UCSD-AML1 (cell line): ENCODE data around the gene SUFU.

Experiments used
- DNase-seq: peaks from one replicate; lab custom pipeline; 2025; ENCODE audit not compliant: unreplicated experiment; lab: John Stamatoyannopoulos, UW

The SUFU gene

DNA sequence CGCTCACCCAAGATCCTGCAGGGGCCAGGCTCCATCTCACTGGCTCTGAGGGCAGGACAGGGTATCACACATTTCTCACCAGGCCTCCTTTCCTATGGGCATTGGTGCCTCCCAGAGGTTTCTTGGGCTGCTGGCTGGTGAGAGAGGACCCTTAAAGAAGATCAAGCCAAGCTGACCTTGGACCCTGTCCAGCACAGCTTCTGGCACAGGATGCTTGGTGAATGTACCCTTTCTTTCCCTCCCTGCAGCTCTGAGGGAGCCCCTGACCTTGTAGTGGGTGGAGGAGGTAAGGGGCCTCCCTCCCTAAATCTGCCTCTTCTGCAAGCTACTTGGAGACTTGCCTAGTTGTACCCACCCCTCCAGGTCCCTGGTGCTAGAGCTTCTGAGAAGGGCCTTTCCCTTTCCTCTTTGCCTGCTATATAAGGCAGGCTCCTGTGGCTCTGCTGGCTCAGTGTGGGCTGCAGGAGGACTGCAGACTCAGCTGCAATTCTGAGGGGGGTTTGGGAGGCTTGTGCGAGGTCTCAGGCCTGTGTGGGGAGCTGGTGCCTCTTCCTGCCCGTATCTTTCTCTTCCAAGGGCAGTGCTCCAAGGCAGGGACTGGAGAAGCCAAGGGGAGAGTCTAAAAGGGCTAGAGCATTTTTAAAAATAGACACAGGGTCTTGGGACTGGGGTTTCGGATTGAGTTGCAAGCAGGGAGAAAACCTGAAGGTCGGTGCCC is 128.8 kb downstream of the SUFU start:
- peak; percentile 68 for DNase-seq

DNA sequence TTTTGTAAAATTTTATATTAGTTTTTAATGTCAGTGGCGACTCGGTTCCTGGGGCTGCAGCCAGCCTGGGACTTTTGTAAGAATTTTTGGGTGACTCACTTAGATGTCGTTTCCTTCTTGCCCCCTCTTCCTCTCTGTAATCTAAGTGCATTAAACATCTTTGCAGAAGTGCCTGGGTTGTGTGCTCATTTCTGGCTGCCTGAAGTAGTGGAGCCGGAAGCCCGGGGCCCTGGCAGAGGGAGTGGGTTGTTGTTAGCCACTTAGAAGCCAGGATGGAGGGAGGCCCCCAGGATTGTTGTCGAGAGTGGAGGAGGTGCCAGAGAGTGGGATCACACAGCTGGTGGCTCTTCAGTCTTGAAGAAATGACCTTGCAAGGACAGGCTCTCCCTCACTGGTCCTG is 129.5 kb downstream of the SUFU start:
- peak; percentile 77 for DNase-seq

DNA sequence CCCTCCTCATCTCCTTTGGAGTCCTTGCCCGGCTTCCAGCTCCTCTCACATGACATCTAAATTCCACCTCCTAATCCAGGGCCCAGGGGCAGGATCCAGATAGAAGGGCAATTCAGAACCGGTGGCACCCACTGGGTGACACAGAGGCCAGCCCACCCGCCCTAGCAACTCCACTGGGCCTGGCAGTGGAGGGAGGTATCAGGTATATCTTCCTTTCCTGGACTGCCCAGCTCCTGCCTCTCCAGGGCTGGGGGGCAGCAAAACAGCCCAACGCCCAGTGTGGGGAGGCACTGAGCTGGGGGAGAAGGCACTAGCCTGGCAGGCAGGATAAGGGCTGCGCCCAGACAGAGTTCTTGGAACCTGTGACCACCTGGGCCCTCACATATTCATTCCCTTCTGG is 130.1 kb downstream of the SUFU start:
- DNase-seq: no peak

DNA sequence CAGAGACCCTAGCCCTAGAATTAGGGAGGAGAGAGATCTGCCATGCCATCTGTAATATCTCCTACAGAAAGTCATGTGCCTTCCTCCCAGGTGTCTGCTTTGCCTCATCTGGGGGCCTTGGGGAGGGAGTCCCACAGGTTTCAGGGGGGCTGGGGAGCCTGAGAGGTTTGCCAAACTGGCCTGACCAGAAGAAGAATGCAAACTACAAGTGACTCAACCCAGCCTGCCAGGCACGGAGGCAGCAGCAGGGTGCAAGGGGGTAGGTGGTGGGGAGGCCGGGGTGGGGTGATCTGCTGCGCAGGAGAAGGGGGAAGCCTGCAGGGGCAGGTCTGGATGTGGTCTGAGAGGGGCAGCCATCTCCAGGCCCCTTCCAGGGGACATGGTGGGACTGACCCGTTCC is 130.9 kb downstream of the SUFU start:
- DNase-seq: no peak

DNA sequence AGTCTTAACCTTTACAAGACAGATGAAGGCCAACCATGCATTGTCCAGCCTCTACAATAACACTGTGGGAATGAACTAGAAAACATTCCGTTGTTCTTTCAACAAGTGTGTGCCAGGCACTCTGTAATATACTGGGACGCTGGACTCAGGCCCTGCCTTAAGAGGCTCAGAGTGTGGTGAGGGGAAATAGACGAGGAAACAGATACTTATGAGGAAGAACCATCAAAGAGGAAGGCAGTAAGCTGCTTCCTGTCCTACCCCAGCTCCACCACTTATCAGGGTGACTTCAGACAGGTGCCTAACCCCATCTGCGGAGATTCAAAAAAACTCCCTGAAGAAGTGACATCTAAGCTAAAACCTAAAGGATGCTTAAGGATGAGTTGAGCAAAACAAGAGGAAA is 131.6 kb downstream of the SUFU start:
- peak; percentile 38 for DNase-seq

DNA sequence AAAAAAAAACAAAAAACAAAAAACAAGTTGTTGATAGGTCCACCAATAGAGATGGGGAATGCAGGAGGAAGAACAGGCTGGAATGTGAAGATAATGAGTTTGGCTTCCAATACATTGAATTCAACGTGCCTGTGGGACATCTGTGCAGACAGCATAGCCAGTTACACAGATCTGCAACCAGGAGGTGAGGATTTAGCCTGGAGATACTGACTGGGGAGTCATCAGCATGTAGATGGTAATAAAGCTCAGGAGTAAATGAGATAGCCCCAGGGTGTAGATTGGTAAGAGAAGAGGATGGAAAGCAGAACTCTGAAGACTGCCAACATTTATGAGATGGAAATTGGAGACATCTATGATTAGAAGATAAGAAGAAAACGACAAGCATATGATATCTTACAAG is 135.8 kb downstream of the SUFU start:
- no peak for DNase-seq

DNA sequence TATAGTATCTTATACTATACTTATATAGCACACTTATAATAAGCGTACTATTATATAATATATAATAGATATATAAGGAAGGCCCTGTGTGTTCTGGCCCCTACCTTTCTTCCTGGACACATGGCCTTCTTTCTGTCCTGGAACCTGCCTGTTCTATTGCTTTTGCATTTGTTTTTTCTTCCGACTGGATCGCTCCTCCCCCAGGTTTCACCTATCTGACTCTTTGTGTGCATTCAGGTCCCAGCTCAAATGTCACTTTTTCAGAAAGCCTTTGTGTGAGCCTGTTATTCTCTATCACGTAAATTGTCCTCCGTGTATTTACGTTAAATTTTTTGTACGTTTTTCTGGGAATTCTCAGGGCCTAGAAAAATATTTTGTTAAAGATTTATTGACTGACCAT is 137.6 kb downstream of the SUFU start:
- DNase-seq: no peak

DNA sequence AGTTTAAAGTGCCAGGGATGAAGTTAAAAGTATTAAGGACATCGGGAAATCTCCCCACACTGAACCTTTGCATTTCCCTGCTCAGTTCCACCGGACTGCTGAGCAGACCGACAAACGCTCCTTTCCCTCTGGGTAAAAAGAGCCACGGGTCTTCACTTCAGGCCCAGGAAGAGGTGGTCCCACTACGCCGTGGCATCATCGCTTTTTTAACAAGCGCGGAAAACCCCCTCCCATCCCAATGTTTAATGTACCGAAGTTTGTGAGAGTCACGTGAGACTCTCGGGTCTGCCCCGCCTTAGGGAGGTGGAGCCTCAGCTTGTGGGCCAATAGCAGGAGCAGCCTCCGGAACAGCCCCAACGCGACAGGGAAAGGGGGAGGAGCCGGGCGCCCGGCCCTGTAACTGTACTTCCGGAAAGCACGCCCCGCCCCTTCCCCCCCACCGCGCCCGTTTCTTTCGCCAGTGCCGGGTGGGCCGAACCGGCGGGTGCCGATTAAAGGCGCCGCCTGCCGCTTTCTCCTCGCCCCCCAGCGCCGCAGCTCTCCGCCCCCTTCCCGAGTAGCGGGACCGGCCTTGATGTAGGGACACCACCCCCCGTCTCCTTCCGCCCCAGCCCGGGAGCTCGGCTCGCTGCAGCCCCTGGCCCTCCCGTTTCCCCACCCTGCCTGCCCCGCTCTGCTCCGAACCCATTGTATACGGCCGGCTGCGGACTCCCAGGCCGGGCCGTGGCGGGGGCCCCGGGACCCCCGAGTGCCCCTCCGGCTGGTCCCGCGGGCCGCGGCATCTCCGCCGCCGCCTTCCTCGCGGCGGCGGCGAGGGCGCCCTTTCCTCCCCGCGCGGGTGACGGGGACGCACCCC is 138.3 kb downstream of the SUFU start:
- DNase-seq: peak; percentile 98

DNA sequence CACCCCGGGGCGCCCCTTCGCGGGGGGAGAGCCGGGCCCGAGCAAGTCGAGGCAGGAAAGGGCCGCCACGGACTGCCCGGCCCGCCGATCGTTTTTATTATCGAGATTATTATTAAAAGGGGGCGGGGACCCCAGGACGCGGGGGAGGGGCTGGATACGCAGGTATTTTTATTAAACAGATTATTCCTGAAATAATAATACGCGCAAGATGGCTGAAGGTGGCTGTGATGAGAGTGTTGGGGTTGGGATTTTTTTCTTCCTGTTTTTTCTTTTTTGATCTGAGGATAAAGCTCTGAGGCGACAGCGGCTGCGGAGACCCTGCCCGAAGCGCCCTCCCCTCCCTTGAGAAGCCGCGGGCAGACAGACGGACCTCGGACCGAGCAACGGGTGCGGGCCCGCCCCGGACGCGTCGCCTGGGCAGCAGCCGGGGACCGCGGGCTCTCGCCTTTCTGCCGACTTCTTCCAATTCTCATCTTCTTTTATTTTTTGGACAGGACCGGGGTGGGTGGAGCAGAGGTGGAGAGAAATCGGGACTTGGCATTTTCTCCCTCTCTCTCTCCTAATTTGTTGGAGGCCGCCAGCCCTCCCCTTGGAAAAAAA is 139.1 kb downstream of the SUFU start:
- DNase-seq: peak; percentile 52

DNA sequence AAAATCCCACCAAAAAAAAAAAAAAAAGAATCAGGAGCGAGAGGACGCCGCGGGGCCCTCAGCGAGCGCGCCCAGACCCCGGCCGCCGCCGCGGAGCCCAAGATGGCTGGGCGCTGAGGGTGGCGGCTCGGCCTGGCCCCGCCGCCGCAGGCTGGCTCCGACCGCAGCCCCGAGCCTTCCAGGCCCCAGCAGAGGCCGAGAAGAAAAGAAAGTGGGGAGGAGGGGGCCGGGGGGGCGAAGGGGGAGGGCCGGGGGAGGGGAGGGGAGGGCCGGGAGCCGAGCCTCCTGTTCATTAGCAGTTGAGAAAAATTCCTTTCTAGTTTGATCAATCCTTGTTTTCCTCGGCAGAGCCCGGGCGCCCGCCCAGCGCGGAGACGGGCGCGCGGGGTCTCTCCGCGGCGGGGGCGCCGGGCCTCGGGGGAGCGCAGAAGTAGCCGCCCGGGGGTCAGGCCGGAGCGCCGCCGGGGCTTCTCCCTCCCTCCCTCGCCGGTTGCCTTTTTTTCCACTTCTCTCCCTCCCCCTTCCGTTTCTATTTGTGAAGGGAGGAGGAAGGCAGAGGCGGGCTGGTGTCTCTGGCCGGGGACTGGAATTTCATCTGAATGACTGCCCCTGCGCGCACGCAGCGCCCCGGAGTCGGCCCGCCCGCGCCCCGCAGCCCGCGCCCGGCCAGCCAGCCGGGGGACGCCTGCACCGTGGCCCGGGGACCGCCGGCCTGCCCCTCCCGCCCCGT is 139.7 kb downstream of the SUFU start:
- DNase-seq: peak; percentile 78

DNA sequence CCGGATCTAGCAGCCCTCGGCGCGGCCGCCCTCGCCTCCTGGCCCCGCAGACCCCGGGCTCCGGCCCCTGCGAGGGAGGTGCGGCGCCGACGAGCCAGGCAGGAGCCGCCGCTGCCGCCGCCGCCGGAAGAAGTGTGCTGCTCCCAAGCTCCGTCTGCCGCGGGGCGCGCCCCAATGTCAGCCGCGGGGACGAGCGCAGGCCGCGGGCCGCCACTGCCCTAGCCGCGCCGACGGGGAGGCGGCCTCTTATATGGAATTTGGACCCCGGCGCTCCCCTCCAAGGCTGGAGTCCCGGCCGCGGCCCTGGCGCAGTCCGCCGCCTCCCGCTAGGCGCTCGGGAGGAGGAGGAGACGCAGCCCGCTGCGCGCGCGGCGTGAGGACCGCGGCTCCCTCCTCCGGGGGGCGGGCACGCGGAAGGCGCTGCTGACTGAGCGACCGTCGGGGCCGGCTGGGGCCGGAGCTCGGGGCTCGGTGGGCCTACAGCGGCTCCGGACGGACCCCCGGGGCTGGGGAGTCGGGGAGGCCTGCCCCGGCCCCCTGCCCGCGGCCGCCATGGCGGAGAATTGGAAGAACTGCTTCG is 140.4 kb downstream of the SUFU start, which contains the start of gene TRIM8:
Gene TRIM8, plus strand, starts transcription at position 414 of the 580 bp plus-strand sequence. Its CDS starts 139 bp downstream, at position 553.
- peak; percentile 57 for DNase-seq

DNA sequence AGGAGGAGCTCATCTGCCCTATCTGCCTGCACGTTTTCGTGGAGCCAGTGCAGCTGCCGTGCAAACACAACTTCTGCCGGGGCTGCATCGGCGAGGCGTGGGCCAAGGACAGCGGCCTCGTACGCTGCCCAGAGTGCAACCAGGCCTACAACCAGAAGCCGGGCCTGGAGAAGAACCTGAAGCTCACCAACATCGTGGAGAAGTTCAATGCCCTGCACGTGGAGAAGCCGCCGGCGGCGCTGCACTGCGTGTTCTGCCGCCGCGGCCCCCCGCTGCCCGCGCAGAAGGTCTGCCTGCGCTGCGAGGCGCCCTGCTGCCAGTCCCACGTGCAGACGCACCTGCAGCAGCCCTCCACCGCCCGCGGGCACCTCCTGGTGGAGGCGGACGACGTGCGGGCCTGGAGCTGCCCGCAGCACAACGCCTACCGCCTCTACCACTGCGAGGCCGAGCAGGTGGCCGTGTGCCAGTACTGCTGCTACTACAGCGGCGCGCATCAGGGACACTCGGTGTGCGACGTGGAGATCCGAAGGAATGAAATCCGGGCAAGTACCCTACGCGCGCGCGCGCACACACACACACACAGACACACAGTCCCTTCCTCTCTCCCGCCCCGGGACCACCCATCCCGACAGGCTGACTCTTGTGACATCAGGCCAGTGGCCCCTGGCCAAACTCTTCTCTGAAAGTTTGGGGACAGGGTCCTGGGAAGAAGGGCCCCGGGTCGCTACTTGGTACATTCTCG is 141.0 kb downstream of the SUFU start:
- peak; percentile 64 for DNase-seq

DNA sequence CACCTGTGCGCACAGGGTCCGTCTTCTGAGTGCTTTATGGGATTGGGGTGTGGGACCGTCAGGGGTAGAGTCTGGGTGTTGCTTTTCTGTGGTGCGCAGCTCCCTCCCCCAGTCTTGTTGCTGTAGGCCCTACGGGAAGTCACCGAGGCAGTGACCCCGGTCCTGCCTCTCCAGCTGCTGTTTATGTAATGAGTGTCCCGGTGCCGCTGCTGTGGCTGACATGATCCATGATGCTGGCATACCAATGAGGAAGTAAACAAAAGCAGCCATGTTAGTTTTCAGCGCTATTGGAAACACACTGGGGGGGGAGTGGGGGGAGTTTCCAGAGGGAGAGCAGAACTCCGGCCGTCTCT is 141.6 kb downstream of the SUFU start:
- DNase-seq: peak; percentile 66

DNA sequence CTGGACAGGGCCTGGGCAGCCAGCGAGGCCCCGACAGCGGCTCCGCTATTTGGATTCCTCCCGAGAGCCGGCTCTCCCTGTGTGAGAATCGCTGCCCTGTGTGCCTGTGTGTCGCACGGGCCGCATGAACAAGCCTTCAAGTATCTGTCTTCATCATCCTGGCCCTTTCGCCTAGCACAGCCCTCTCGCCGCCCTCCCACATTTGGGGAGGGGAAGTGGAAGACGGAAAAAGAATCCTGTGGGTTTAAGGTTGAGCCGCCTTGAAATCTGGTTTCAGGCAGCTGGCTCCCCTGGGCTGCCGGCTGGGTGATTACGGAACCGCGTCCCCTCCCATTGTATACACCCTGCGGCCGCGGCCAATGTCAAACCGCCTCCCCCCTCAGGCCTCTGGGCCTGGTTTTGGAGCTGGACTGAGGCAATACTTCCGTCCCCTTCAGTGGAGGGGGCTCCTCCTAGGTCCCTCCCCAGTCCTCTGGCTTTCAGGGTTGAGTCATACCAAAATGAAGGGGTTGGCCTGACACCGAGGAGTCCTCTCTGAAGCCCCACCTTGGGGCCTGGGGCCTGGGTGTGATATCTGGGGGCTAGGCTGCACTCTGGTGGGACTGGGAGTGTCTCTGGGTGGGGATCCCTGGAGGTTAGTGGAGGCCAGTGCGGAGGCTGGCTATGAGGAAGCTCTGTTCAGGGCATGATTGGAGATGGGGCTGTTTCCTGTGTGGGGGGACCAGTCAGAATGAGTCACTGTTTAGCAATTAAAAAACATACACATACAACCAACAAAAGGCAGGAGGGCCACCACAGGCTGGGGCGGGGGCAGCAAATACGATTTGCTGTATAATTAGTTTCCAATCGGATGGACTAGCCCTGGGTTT is 142.2 kb downstream of the SUFU start:
- peak; percentile 76 for DNase-seq

DNA sequence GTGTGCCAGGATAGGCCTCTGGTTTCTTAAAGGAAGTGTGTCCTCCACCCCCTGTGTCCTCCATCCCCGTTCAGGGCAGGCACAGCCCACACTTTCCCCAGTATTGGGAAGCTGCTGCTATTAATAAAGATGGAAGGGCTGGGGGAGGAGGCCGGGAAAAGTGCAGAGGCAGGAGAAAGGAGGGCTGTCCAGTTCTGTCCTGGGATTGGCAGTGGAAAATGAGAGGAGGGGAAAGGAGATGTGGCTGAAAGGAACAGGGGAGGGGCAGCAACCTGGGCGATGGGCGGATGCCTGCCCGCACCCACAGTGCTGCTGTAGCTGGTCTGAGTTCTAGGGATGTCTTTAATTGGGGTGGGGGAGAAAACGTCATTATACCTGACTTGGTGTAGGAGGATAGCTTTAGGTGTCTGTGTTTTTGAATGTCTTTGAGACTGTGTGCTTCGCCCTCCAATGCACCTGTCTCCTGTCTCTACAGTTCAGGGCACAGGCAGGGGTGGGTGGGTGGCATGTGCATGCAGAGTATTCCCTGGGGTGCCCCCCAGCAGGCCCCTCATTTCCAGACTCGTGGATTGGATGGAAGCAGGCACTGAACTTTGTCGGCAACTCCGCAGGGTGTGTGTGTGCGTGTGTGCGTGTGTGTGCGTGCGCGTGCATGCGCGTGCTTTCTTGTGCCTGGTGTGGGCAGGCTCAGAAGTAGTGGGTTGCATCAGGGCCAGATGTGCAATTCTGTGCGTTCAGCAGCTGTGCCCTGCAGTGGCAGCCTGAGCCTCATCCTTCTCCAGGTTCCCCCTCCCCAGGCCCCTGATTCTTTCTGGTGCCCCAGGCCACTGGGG is 143.1 kb downstream of the SUFU start:
- DNase-seq: no peak

DNA sequence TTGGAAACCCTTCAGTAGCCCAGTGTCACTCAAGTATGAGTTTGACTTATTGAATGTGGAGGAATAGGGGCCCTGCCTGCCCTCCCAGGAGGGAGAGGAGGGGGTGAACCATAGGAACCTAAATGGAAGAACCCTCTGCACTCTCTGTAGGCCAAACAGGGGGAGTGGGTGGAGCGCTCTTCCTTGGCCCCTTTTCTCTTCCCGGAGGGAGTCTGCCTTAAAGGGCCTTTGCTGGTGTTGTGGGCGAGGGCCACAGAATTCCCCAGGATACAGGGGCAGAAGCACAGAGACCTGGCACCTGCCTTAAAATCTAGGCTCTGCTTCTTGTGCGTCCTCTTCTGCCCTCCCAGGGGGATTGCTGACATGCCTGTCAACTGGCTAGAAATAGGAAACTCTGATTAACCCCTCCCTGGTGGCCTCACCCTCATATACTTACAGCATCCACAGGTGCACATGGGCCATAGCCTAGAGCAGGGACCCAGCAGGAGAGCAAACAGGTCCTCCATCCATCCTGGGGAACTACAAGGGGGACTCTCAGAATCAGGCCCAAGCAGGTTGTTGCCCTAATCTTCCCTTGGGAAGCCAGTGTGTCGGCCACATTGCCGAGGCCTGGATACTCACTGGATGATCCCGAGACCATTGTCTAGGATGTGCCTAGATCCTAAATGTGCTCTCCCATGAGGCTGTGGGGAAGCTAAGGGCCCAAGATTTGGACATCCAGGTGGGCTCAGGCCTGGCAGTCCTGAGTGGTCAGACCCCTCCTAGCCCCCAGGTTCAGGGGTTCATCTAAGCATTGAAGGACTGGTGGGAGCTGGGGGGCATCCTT is 143.9 kb downstream of the SUFU start:
- no peak for DNase-seq

DNA sequence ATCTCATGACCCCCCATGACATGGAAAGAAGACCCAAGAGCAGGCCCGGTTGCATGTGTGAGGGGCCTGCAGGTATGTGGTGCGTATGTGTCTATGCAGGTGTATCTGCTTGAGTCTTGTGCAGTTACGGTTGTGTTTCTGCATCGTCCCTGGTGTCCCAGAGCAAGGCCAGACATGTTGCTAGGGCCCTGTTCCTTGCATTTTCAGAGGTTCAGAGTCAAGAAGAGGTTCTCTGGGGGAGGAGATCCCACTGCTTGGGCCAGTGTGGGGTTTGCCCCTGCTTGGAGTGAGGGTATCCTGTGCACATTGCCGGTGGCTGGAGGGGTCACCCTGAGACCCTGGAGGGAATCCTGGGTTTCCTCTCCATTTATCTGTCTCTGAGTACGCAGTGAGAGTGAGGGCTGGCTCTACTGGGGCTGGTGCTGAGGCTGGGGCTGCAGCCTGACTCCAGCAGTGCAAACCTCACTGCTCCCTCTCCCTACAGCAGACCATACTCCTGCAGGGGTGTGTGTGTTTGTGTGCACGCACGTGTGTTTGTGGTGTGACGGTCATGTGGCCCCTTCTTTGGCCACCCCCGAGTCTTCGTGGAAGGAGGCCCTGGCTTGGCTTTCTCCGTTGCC is 144.6 kb downstream of the SUFU start:
- no peak for DNase-seq
